Measurements from ENCODE around the gene TTC22.

- no peak for TF ChIP-seq CTCF (IDR thresholded peaks at IDR 0.05)
- no peak for TF ChIP-seq POLR2A (IDR thresholded peaks at IDR 0.05)
These were observed 11.8 kb upstream of the TTC22 start for GRCh38 chr1:54812801-54813484.
